HepG2 (cell line): ENCODE data around the gene BEST2. TPM values are rescaled to one million over a fixed set of nuclear protein-coding genes. Genes with fewer than 3 reads are reported as not detected.

Experiments used
- ATF4 ChIP-seq, 2 experiments: fragments of 450-650 bp in 1 of 2; sonication (generic) in 1 of 2; formaldehyde crosslinking; IDR thresholded peaks; 2 replicates each; pipeline versions ENCODE4 v1.5.0 to v1.8.0; 2020 to 2022; ENCODE audit warnings: mild to moderate bottlenecking in 1 of 2, missing genetic modification reagents in 1 of 2
- CC2D1A ChIP-seq: sonication (generic); formaldehyde crosslinking; IDR thresholded peaks from 2 replicates; pipeline ENCODE4 v1.8.1; 2023; ENCODE audit warnings: mild to moderate bottlenecking, missing genetic modification reagents
- ELK4 ChIP-seq: sonication (generic); formaldehyde crosslinking; IDR thresholded peaks from 2 replicates; pipeline ENCODE4 v1.9.0; 2021; ENCODE audit warnings: missing genetic modification reagents, borderline replicate concordance
- FOXK2 ChIP-seq: fragments of 450-650 bp; IDR thresholded peaks from 2 replicates; pipeline ENCODE4 v1.6.1; 2016
- MBD4 ChIP-seq: IDR thresholded peaks from 2 replicates; pipeline ENCODE4 v1.6.1; 2012; ENCODE audit warnings: low read length, inconsistent platforms, borderline replicate concordance
- NCOA5 ChIP-seq: sonication (generic); formaldehyde crosslinking; IDR thresholded peaks from 2 replicates; pipeline ENCODE4 v1.4.0; 2020; ENCODE audit warnings: missing genetic modification reagents
- NR2F1 ChIP-seq, 2 experiments: fragments of 450-650 bp in 1 of 2; formaldehyde crosslinking in 1 of 2; IDR thresholded peaks; 2 replicates each; pipeline versions ENCODE4 v1.5.0 to v1.6.1; 2016 to 2020; ENCODE audit warnings: mild to moderate bottlenecking in 1 of 2, missing compliant biosample characterization in 1 of 2, missing genetic modification reagents in 1 of 2, moderate library complexity in 1 of 2
- TGIF2 ChIP-seq: IDR thresholded peaks from 2 replicates; pipeline ENCODE4 v1.6.1; 2016; ENCODE audit warnings: control low read depth, missing compliant biosample characterization
- ZEB1 ChIP-seq: IDR thresholded peaks from 2 replicates; pipeline ENCODE4 v1.6.1; 2012; ENCODE audit warnings: mild to moderate bottlenecking, low read depth, inconsistent platforms; ENCODE audit not compliant: insufficient replicate concordance
- ZHX2 ChIP-seq, 2 experiments: sonication (generic) in 1 of 2; formaldehyde crosslinking in 1 of 2; IDR thresholded peaks; 2 replicates each; pipeline versions ENCODE4 v1.6.1 to v1.9.0; 2014 to 2022; ENCODE audit warnings: antibody characterized with exemption in 1 of 2, borderline replicate concordance in 1 of 2, inconsistent platforms in 1 of 2, low read depth in 1 of 2, missing genetic modification reagents in 1 of 2
- ZNF205 ChIP-seq: IDR thresholded peaks from 2 replicates; pipeline ENCODE4 v1.6.1; 2018; ENCODE audit warnings: missing biosample characterization, missing genetic modification reagents
- ZNF276 ChIP-seq: sonication (generic); formaldehyde crosslinking; IDR thresholded peaks from 2 replicates; pipeline ENCODE4 v1.4.0; 2020; ENCODE audit warnings: mild to moderate bottlenecking, low read depth, missing genetic modification reagents
- ZNF282 ChIP-seq: fragments of 450-650 bp; IDR thresholded peaks from 2 replicates; pipeline ENCODE4 v1.6.1; 2018; ENCODE audit not compliant: partially characterized antibody
- ZNF3 ChIP-seq: IDR thresholded peaks from 2 replicates; pipeline ENCODE4 v1.7.0; 2017; ENCODE audit warnings: inconsistent platforms
- ZNF503 ChIP-seq: sonication (generic); formaldehyde crosslinking; IDR thresholded peaks from 2 replicates; pipeline ENCODE4 v1.4.0; 2020; ENCODE audit warnings: missing genetic modification reagents
- ZNF510 ChIP-seq: sonication (generic); formaldehyde crosslinking; IDR thresholded peaks from 2 replicates; pipeline ENCODE4 v1.4.0; 2020; ENCODE audit warnings: low read depth, mild to moderate bottlenecking, missing genetic modification reagents
- ZNF720 ChIP-seq: sonication (generic); formaldehyde crosslinking; IDR thresholded peaks from 2 replicates; pipeline ENCODE4 v1.4.0; 2020; ENCODE audit warnings: missing genetic modification reagents
- polyA plus RNA-seq, 8 experiments: library from polyadenylated mRNA; depleted of rRNA in 3 of 8; stranded (reverse) in 7 of 8; unstranded in 1 of 8; fragments of >200 nt; fragmentation: Illumina TruSeq in 4 of 8; extraction: Trizol in 4 of 8; gene quantifications; 2 replicates each; pipeline versions ENCODE4 v1.2.1 to v1.2.3, GENCODE V29; 2011 to 2016; ENCODE audit warnings: low read depth in 4 of 8, missing spikeins in 1 of 8, mixed read lengths in 1 of 8; ENCODE audit not compliant: insufficient read depth in 1 of 8
- total RNA-seq, 5 experiments: library from RNA; depleted of rRNA; stranded (reverse); fragments of >200 nt; fragmentation: Illumina TruSeq; extraction: Trizol; gene quantifications; 2 replicates each; pipeline ENCODE4 v1.2.3, GENCODE V29; 2016; ENCODE audit warnings: low read depth in 1 of 5

The BEST2 gene
- total and polyA plus RNA-seq, 2 of the 13 experiments (the other 11 are each of a cell fraction or from before 2014, with no cell fraction given) = not detected

- TF ChIP-seq ZHX2 (IDR thresholded peaks at IDR 0.05; ENCODE audit: low read depth) (no peak), ZHX2 (CRISPR knock-in tag; IDR thresholded peaks at IDR 0.05; ENCODE audit: borderline replicate concordance) (no peak), ELK4 (no peak), CC2D1A (no peak), MBD4 (no peak), ZNF720 (CRISPR knock-in tag) (no peak), ATF4 (CRISPR knock-in tag; IDR thresholded peaks at IDR 0.05) (no peak), ZNF510 (CRISPR knock-in tag) (no peak), ZEB1 (no peak), ZNF503 (CRISPR knock-in tag) (no peak), FOXK2 (no peak), ZNF205 (CRISPR knock-in tag) (peak; percentile 37; the same call in 1 of the 2 replicates), ZNF282 (no peak), ZNF3 (CRISPR knock-in tag) (no peak), NCOA5 (CRISPR knock-in tag) (no peak), NR2F1 (CRISPR knock-in tag; IDR thresholded peaks at IDR 0.05) (no peak), TGIF2 (CRISPR knock-in tag) (no peak), ZNF276 (CRISPR knock-in tag) (no peak)
Measured at GRCh38 chr19:12757544-12758274, 6.1 kb downstream of the BEST2 start (continued).
